NT2/D1 (cell line): ENCODE results near the gene GSE1.
"Not testable (repeated sequence)": the region's sequence is repeated elsewhere in the genome, so short reads cannot be mapped to it uniquely, and the experiment has no call there.

ENCODE experiments used
- DNase-seq: peaks from one replicate; pipeline ENCODE4 v3.0.0-alpha.2; 2011; ENCODE audit warnings: low read depth, low spot score
- H3K27me3 ChIP-seq: 2 replicates; pipeline ENCODE4 v1.6.0; 2011; ENCODE audit warnings: mild to moderate bottlenecking; ENCODE audit not compliant: insufficient read length, insufficient read depth
- H3K36me3 ChIP-seq: 2 replicates; pipeline ENCODE4 v1.6.1; 2011; ENCODE audit warnings: mild to moderate bottlenecking, low read length, mixed read lengths; ENCODE audit not compliant: insufficient read depth, insufficient read length
- H3K4me1 ChIP-seq: 2 replicates; pipeline ENCODE4 v1.5.1; 2011; ENCODE audit not compliant: insufficient read depth, insufficient read length
- H3K4me3 ChIP-seq: 2 replicates; pipeline ENCODE4 v1.5.1; 2011; ENCODE audit warnings: low read depth; ENCODE audit not compliant: insufficient read length
- H3K9ac ChIP-seq: 2 replicates; pipeline ENCODE4 v1.6.0; 2011; ENCODE audit warnings: low read depth; ENCODE audit not compliant: insufficient read length
- H3K9me3 ChIP-seq: 2 replicates; pipeline ENCODE4 v1.5.1; 2011; ENCODE audit warnings: mild to moderate bottlenecking, low read length; ENCODE audit not compliant: insufficient read depth
- SUZ12 ChIP-seq: IDR thresholded peaks from 2 replicates; pipeline ENCODE4 v1.6.1; 2011; ENCODE audit not compliant: insufficient read length, insufficient read depth; ENCODE audit errors: extremely low read depth
- YY1 ChIP-seq: IDR thresholded peaks from 2 replicates; pipeline ENCODE4 v1.6.1; 2011; ENCODE audit not compliant: insufficient read length, insufficient read depth
- ZNF274 ChIP-seq: IDR thresholded peaks from 2 replicates; pipeline ENCODE4 v1.6.1; 2011; ENCODE audit warnings: mild to moderate bottlenecking, low read depth, low read length

The GSE1 gene

DNA sequence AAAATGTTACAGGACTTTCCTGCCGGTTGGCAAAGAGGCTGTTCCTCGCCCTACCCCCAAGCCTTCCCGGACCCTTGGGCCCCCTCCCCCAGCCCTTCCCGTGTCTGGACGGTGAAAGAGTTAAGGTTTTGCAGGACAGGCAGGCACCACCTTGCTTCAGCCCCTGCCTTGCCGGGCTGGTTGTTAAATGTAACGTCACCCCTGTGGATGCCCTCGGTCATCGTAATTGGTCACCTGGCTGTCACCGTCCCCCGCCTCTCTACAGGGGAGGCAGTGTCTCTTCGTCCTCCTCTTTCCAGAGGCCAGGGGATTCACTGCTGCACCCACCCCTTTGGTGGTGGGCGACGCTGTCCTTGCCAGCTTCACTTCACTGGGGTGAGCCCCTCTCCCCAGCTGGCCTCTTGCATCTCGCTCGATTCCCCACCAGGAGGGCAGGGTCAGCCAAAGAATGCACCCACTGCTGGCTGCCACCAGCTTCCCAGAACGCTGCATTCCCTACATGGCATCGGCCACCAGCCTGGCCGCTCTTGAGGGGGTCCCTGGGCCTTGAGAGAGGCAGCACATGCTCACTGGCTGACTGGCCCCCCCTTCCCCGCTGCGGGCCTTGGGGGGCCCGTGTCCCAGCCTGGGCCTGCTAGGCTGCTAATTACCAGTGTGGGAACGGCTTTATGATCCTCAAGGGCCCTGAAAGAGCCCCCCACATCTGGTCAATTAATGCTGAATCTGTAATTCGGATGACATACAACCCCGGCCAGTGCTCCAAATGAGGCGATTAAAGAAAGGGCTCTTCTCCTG is 25.2 kb upstream of the GSE1 start:
- H3K36me3 ChIP-seq, result no peaks in the 10 kb centered on the region
- no peak for DNase-seq
- H3K9me3 ChIP-seq, result no peaks in the 10 kb centered on the region
- H3K4me1 ChIP-seq, result peaks cover 41% of the 10 kb centered on the region
- H3K4me3 ChIP-seq, result no peak overlapping the region
- TF ChIP-seq ZNF274, result no peak
- no peak overlapping the region for H3K9ac ChIP-seq
- H3K27me3 ChIP-seq, result peaks cover 8% of the 10 kb centered on the region

DNA sequence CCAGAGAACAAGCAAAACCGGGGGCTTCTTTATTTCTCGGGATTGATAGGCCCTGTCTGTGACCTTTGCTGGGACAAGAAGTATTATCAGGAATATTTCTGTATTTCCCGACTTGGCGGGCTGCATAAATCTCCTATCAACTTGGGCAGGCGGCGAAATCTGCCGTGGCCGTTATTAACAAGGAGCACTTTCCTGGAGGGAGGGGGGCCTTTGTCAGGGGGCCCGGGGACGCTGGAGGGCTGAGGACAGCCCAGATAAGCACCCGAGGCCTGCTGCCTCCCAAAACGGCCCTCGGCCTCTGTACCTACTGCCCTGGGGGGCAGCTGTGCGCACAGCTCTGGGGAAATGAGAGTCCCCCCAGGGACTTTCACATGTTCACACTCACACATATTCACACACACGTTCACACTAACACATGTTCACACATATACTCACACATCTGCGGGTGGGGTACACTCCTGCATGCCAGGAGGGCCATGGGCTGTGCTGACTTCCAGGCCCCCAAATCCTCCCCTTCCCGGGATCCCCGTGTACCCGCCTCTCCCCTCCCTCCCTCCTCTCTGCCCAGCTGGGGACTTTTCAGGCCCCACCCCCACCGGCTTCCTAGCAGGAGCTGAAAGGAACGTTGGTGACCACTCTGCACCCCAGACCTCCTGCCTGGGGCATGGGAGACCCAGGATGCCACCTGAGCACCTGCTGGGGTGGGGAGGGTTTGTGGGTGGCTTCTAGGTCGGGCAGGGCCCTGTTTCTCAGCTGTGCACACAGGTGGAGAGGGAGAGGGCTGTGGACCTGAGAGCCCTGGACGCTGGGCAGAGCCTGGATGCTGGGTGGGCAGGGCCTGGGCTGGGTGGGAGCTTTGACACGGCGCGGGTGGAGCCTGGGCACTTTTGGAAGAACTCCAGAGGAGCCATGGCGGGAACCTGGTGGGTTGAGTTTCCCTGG is 24.3 kb upstream of the GSE1 start:
- no peak for DNase-seq
- Histone ChIP-seq H3K36me3 (no peaks in the 10 kb centered on the region), H3K9ac (no peak overlapping the region), H3K4me1 (peaks cover 39% of the 10 kb centered on the region), H3K9me3 (no peaks in the 10 kb centered on the region), H3K4me3 (no peak overlapping the region), H3K27me3 (peaks cover 8% of the 10 kb centered on the region)
- TF ChIP-seq ZNF274, result no peak
- TF ChIP-seq SUZ12, result no peak
- TF ChIP-seq YY1, result no peak

DNA sequence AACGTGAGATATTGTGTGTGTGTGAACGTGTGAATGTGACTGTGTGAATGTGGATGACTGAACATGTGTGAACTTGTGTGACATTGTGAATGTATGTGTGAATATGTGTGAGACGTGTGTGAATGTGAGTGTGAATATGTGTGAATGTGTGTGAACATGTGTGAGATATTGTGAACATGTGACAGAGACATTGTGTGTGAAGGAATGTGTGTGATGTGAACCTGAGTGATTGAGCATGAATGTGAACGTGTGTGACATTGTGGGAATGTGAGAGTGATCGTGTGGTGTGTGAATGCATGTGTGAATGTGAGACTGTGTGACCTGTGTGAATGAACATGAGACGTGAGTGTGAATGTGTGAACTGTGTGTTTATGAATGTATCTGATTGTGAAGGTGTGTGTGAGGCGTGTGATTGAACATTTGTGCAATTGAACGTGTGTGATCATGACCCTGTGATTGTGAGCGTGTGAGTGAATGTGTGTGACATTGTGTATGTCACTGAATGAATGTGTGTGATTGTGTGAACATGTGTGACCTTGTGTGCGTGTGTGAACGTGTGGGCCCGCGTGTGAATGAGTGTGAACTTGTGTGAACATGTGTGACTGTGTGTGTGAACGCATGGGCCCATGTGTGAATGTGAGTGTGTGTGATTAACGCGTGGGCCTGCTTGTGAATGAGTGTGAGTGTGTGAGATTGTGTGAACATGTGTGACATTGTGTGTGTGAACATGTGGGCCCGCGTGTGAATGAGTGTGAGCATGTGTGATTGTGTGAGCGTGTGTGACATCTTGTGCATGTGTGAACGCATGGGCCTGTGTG is 23.2 kb upstream of the GSE1 start:
- Histone ChIP-seq H3K9ac (no peak overlapping the region), H3K4me3 (no peak overlapping the region), H3K9me3 (no peaks in the 10 kb centered on the region), H3K36me3 (no peaks in the 10 kb centered on the region), H3K4me1 (peaks cover 38% of the 10 kb centered on the region), H3K27me3 (peaks cover 3% of the 10 kb centered on the region)
- no peak for DNase-seq
- TF ChIP-seq SUZ12 (no peak), YY1 (no peak), ZNF274 (no peak)

DNA sequence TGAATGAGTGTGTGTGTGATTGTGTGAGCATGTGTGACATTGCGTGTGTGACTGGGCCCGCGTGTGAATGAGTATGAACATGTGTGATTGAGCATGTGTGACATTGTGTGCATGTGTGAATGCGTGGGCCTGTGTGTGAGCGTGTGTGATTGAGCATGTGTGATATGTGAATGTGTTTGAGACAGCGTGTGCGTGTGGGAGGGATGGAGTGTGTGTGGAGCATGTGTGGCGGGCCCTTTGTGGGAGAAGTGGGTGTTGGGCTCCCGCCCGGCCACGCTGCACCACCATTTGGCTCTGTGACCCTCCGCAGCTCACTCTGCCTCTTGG is 22.7 kb upstream of the GSE1 start:
- DNase-seq, result no peak
- no peak overlapping the region for H3K9ac ChIP-seq
- no peak overlapping the region for H3K4me3 ChIP-seq
- no peak for TF ChIP-seq YY1
- no peak for TF ChIP-seq ZNF274
- TF ChIP-seq SUZ12, result no peak
- H3K36me3 ChIP-seq, result no peaks in the 10 kb centered on the region
- H3K4me1 ChIP-seq, result peaks cover 35% of the 10 kb centered on the region
- no peaks in the 10 kb centered on the region for H3K9me3 ChIP-seq
- no peaks in the 10 kb centered on the region for H3K27me3 ChIP-seq

DNA sequence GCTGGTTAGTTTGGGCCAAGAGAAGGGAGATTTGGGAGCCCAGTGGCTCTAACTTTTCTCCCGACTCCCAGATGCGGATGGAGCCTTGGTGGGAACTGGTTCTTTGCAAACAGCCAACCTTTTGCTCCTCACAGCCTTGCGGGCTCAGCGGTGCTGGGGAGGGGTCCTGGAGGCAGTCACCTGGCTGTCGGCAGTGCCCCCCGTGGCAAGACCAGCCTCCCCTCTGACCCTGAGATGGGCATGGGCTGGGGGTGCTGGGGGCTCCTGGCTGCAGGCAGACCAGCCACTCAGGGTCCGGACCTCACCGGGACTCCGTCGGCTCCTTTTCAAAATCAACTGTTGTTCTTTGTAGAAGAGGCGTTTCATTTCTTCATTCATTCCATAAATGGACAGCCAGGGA is 21.7 kb upstream of the GSE1 start:
- no peak overlapping the region for H3K4me3 ChIP-seq

DNA sequence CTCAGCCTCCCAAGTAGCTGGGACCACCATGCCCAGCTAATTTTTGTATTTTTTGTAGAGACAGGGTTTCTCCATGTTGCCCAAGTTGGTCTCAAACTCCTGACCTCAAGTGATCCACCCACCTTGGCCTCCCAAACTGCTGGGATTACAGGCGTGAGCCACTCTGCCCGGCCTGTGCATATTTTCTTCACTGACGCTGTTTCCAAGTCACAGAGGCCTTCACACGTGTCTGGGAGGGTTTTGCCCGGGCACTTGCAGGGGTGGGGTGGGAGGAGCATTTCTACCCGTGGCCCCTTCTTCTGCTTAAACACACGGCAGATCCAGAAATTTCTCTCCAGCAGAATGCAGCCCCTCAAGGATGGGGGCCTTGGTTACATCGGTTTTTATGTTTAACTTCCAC is 20.8 kb upstream of the GSE1 start:
- H3K36me3 ChIP-seq, H3K9ac ChIP-seq, H3K4me3 ChIP-seq, DNase-seq, H3K27me3 ChIP-seq, H3K9me3 ChIP-seq: not testable (repeated sequence)
- peaks cover 30% of the 10 kb centered on the region for H3K4me1 ChIP-seq

More for the DNA sequence above, 21.7 kb upstream of the GSE1 start:
- TF ChIP-seq SUZ12 (no peak), ZNF274 (no peak), YY1 (no peak)
- H3K9ac ChIP-seq, result no peak overlapping the region
- no peak for DNase-seq
- no peaks in the 10 kb centered on the region for H3K27me3 ChIP-seq
- no peaks in the 10 kb centered on the region for H3K9me3 ChIP-seq
- peaks cover 31% of the 10 kb centered on the region for H3K4me1 ChIP-seq
- no peaks in the 10 kb centered on the region for H3K36me3 ChIP-seq
